Suppressor macrophage treated with lipopolysaccharide for 1 hour (primary cell): ENCODE data around the gene GDF9.
"Not testable (repeated sequence)": the region's sequence is repeated elsewhere in the genome, so short reads cannot be mapped to it uniquely, and the experiment has no call there.

Source experiments
- DNase-seq, 3 donors: peaks; one replicate each; pipeline ENCODE4 v3.0.0-alpha.2; 2020 to 2022

GDF9 gene

DNA sequence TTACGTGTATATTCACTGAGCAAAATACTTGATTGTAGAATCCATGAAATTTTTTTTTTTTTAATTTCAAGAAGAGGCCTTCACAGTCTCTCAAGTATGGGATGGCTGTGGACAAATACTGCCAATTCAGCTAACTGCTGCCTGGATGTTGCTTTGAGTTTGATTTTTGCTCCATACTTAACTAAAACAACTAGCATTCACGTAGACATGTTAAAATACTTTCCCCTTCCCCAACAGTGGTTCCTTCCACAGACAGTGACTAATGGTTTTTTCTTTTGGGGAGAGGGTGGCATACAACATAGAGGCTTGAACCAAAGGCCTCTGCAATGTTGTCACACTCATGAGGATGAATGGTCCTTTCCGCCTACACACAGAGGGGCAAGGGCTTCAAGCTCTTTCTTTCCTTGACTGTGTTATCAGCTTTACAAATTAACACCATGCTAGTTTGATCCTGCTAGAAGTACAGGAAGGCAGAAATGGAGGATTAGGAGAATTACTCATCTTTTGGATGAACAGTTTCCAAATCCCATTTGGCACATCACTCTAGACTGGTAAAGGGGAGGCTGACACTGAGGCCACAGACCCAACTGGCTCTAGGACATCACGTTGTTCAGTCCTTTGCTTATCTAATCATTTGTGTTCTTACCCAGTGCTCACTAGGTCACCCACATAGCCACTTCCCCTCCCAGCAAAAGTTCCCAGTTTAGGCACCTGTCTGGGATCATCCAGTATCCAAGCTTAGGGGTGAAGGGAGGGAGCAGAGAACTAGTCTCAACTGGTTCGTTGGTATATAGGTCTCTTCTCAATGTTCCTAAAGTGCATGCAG is 5.4 kb upstream of the GDF9 start:
- peak in 2 of 3 donors; percentile 35 to 51 for DNase-seq

DNA sequence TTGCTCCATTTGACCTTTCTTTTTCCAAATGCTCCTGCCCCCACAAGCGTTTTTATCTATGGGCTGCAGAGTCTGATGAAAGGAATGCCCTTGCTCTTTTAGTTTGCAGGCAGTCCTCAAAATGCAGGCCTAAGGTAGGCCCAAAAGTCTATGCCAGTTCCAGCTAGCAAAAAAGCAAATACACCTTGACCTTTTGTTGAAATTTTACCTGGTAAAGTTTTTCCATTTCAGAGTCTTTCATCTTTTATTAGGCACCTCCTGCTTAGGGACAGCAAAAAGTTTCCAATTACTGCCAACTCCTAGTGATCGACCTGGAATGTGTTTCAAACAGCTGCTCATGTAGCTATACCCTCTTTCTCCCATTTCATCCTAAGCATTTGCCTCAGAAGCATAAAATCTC is 4.5 kb upstream of the GDF9 start:
- no peak for DNase-seq

DNA sequence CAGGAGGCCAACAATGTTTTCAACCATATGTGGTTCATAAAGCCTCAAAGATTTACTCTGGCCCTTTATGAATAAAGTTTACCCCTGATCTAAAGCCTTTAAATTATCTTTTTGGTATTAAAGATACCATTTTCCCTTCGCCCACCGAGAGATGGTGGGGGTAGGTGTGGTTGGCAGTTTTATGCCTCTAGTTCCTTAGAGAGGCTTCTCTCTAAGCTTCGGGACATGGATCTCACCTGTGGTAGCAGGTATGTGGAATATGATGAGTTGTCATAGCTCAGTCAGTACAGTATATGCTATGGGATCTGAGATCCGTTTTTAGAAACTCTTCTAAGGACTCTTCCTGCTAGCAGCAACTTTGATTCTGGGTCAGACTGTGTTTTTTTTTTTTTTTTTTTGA is 2.5 kb upstream of the GDF9 start:
- DNase-seq: no peak

DNA sequence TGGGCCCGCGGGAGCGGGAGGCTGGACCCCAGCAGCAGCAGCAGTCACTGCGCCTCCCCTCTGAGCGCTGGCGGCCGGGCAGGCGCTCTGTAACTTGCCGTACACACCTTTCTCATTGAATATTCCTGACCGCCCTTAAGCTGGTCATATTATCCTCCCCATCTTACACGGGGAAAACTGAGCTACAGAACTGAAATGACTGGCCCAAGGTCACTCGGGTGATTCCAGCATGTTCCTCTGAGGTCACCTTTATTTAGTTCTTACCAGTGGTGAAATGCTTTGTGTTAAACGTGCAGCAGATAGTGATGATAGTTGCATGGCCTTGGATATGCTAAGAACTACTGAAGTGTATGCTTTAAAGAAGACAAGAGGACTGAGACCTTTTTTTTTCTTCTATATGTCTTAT is 780 bp upstream of the GDF9 start:
- DNase-seq: no peak

DNA sequence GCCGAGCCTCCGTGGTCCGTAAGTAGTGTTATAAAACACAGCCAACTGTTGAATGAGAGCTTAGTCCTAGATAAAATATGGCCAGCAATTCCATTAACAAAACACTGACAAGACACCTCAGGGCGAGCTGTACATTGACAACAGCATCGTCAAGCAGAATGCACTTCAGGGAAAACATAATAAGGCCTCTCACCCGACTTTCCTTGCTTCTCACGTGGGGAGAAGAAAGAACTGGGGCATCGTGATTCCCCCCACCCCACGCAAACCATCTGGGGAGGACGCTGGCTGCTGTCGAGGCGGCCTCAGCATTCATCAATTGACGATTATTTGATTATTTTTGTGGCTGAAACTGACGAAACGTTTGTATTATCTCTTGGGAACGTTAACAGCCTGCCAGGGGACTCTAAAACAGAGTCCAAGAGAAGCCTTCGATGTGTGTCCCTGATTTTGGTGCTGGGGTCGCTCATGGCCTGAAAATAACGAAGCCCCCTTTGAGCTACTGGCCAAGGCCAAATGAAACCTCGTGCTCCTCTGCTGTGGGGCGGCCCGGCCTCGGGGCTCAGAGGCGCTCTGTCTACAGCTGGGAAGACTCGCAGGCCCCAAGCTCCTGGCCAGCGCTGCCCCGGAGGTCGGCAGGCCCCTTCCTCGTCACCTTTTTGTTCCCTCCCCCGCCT is 464 bp downstream of the GDF9 start:
- DNase-seq: no peak

DNA sequence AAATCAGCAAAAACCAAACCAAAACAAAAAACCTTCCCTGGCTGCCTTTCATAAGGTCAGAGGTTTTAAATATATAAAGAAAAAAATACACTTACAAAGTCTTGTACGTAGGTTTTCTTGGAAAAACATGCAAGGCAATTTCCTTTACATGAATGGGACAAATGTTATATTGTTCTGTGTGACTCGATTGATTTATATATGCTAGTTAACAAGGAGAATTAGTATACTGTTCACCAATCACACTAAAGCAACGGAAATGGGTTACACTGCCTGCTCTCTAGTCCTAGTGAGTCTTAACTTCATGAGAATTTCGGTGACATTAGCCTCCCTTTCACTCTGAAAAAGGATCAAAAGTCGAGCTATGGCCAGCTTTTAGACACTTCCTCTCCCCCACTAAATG is 5.5 kb downstream of the GDF9 start:
- DNase-seq: no peak

DNA sequence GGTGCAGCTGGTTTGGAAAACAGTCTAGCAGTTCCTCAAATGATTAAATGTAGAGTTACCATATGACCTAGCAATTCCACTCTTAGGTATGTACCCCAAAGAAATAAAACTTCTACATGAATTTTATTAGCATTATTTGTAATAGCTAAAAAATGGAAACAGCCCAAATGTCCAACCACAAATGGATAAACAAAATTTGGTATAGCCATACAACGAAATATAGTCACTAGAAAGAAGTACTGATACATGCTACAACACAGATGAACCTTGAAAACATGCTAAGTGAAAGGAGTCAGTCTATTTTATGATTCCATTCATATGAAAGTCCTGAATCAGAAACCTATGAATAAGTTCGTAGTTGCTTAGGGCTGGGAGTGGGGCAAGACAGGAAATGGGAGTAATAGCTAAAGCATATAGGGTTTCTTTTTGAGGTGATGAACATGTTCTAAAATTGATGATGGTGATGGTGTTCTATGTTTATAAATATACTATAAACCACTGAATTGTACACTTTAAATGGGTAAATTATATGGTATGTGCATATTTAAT is 6.3 kb downstream of the GDF9 start:
- no peak for DNase-seq

DNA sequence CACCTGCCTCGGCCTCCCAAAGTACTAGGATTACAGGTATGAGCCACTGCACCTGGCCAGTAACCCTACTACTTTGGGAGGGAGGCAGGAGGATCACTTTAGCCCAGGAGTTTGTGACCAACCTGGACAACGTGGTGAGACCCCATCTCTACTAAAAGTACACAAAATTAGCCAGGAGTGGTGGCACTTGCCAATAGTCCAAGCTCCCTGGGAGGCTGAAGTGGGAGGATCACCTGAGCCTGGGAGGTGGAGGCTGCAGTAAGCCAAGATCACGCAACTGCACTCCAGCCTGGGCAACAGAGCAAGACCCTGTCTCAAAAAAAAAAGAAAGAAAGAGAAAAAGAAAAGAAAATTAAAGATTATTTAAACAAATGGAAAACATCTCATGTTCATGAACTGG is 10.3 kb downstream of the GDF9 start:
- DNase-seq: no peak

DNA sequence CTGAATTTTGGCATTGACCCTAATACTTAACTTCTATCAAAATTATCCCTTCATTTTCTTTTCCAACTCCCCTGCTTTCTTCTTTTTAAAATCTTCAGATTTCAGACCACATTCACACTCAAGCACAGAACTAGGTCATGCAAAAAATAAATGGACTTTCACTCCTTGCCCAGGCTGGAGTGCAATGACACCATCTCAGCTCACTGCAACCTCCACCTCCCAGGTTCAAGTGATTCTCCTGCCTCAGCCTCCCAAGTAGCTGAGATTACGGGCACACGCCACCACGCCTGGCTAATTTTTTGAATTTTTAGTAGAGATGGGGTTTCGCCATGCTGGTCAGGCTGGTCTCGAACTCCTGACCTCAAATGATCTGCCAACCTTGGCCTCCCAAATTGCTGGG is 11.3 kb downstream of the GDF9 start:
- DNase-seq: not testable (repeated sequence)

DNA sequence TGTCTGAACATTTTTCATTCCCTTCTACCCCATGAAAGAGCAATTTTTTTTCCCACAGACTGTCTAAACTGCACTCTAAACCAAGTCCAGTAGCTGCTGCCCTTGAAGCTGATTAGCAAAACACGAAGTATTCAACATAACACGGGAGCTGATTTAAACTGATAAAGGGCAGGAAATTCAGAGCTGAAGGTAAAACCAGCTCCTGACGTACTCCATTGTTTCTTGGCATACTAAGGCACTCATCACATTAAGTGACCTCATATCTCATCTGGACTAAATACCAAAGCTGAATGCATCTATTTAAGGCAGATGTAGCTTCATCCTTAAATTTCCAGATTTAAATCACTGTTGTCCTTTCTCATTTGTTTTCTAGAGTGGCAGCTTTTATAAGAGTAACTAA is 12.0 kb downstream of the GDF9 start:
- no peak for DNase-seq

DNA sequence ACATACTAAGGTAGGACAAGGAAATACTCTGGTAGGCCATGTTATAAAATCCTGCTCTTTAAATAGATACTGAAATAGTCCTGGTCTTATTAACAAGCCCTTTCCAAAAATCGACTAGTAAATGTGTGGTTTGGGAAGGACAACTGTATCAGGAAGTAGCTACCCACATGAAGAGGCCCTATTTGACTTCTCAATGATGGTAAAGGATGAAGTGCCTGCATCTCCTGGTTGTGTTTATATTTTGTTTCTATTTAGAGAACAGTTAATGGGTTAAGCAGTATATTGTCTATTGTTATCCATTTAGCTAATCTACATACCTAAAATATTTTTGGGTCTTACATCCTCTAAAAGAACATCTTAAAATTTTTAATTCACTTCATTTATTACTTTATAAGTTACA is 12.5 kb downstream of the GDF9 start:
- DNase-seq: no peak

DNA sequence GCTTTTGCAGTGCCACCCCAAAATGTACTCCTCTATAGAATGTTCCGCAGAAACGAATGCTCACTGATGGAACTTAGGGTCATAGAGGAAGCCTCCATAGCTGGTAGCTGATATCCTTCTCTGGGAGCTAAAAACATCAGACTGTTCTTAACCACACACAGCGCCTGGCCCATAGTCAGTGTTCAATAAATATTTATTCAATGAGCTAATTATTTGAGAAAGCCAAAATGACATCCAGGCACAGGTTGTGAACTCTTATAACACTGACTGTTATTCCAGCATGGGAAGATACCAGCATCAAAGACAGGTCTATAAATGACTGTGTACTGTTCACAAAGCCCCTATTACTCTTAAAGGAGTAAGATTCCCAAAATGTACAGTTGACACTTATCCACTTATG is 12.9 kb downstream of the GDF9 start:
- DNase-seq: no peak

DNA sequence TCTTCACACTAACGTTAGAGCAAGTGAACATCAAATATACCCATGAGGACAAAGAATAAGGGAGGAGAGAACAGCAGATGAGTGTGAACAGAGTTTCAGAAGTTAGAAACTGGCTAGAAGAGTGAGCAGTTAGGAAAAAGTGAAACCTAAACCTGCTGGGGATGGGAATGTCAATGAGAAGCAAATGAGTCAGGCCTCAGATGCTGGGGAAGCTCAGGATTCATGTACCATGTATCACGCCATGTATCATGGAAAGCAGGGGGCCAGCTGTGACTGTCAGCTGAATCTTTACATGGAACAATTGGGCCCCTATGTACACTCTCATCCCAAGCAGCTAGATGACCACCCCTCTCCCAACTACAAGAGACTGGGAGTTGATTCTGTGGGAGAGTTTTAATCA is 16.2 kb downstream of the GDF9 start:
- no peak for DNase-seq

DNA sequence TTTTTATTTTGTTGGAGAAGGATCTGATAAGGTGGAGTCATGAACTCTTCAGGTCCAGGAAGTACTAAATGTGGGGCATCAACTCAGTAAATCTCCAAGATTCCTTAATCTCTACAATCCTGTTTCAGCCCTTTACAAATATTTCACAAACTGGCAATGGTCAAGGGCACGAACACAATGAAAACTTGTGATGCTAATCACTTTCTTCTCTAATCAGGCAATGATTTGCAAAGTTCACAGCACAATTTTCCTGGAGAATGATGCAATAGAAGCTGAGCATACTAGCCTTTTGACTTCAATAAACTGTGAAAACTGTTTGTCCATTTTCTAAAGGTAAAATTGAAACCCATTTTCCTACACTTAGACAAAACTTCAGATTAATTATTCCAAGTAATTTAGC is 16.9 kb downstream of the GDF9 start:
- no peak for DNase-seq

DNA sequence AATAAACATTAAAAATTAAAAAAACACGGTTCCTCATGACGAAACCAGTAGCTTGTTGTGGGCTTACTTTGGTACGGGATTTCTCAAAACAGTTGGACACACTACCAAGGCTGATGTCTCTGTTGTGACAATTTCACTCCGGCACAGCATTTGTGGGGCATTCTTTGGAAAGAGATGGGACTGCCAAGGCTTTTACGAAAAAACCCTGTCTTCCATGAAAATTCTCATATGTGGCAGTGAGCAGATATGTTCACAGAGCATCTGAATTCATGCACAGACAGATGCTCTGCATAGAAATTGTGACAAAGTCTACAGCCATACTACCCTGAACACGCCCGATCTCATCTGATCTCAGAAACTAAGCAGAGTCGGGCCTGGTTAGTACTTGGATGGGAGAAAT is 18.0 kb downstream of the GDF9 start:
- no peak for DNase-seq

DNA sequence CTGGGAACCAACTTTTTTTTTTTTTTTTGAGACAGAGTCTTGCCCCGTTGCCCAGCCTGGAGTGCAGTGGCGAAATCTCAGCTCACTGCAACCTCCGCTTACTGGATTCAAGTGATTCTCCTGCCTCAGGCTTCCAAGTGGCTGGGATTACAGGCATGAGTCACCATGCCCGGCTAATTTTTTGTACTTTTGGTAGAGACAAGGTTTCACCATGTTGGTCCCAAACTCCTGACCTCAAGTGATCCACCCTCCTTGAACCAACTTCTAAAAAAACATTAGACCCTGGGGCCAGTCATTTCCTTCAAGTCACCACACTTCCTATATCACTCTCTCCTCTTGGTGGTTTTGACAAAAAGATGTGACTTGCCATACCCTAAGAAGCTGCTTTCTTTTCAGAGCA is 25.0 kb downstream of the GDF9 start:
- DNase-seq: peak; percentile 43 to 80 (median 49)

DNA sequence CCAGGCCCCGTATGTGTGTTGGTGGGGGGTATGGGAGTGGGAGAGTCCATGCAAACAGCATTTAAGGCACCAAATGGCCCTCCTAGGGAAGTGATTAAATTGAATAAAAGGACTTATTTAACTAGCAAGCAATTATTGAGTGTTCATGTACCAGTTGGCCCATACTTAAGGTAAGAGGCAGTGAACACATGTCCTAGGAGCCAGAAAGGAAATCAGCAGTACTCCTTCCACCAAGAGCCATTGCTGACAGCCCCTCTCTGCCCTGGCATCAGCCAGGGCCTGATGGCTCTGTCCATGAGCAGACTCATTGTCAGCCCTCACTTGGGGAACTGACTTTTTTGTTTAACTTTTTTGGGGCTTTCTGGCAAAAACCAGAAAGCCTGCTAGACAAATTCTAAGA is 25.4 kb downstream of the GDF9 start:
- no peak for DNase-seq

DNA sequence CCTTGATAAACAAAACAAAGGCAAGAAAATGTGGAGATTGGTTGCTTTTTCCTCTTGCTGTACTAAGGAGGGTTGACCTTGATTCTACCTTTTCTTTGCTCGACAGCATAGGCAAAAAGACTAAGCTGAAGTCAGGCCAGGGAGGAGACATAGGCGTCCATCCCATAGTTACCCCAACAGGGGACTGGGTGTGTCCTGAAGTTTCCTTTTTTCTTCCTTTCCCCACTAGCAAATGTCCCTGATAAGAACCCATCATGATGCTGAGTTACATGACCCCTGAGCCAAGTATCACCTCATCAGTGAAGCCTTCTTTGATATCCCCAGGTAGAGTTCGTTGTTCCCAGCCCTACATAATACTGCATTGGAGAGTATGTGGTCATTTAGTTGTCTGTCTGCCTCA is 26.0 kb downstream of the GDF9 start:
- DNase-seq: no peak

DNA sequence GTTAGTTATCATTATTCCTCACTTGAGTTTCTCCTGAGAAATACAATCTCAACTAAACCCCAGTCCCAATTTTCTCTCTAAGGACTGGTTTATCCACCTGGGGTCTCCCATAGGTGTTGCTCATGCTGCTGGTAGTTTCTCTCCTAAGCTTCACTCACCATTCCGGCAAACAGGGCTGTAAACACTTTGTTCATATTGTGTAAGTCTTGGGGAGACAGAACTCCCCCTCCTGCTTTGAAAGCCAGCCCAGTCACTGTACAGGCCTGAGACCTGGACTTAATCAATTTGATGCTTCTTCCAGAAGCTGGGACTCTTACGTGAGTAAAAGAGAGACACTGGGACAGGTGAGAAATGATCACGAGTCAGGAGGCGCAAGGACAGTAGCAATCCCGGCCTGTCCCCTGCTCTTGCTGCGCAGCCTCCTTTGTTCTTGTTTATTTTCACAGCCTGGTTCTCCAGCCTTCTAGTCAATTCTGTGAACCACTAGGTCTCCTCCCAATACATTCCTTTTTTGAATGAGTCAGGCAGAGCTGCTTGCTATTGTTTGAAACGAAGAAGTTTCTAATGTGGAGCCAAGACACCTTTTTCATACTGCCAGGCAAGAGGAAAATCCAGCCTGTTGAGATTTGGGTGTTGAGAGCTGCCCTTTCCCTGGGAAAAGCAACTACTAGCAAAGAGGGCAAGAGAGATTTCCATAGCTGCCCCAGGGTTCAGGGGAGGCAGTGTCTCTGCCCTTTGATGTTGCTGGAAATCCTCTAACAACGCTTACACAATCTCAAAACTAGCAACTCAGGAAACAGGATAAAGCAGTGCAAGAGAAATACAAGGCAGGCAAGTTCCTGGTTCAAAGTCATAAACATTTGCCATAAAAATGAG is 26.6 kb downstream of the GDF9 start:
- peak in 1 of 3 donors; percentile 35 for DNase-seq

DNA sequence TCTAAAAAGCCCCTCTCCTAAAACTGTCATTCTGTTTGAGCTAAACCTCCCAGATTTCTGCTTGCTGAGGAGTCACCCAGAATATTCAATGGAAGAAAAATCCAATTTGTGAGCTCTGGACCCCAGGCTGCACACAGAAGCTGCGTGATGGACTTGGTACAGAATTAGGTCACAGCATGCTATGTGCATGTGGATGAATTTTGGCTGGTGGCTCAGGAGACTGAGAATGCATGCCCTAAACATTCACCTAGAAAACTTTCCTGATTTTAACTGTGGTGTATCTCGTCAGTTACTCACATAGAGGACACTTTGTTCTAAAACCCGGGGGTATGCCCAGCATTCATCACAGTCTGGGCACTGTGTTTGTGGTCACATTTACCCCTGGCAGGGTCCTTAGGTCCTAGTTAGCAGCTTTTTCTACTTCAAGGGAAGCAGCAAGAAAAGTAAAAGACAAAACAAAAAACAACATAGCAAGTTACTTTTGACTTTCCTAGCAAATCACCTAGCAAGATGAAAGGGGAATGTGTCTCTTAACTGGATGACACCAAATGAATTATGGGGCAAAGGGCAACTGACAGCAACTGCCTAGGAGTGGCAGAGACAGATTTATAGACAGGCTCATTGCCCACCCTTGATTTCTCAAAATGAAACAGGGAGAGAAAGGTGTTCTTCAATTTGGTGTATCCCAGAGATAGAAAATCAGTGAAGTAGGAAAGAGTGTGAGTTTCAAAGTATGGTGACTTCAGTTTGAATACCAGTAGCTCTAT is 27.6 kb downstream of the GDF9 start:
- no peak for DNase-seq

DNA sequence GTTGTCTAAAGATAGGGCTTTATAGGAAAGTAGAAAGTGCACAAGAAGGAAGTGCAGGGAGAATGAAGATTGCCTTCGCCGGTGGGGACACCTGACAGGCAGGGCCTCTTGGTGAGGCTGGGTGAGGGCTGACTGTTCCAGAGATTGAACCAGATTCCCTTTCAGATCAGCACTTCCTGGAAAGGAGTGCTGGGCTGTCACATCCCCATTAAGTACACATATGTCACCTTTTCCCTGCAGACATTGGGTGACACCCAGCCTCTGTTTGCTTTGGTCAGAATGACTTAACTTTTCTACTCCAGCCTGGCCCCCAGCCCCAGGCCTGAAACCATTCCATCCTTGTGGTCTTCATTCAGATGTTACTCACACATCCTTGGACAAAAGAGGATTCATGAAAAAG is 28.4 kb downstream of the GDF9 start:
- DNase-seq: no peak

DNA sequence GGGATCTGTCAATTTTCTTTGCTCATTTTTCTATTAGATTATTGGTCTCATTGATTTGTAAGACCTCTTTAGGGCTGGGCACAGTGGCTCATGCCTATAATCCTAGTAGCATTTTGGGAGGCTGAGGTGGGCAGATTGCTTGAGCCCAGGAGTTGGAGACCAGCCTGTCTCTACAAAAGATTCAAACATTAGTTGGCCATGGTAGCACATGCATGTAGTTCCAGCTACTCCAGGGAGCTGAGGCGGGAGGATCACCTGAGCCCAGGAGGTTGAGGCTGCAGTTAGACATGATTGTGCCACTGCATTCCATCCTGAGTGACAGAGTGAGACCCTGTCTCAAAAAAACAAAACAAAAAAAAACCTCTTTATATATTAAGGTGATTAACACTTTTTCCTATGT is 29.4 kb downstream of the GDF9 start:
- DNase-seq: no peak

DNA sequence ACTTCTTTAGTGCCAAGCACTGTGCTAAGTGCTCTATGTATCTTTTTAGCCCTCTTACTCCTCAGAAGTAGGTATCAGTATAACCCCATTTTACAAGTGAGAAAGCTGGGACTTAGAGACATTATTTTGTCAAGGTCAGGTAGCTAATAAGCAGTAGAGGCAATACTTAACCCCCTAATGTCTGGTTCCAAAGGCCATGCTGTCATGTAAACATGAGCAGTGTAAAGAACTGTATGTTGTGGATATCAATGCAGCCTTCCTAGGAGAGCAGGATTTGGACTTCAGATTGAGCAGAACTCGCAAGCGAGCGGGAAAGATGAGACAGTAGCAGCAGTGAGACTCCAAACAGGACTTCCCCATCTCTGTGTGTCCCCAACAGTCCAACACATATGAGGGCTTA is 32.2 kb downstream of the GDF9 start:
- DNase-seq: no peak
